ENCODE data around the gene SLC16A5. TPM values are rescaled to one million over a fixed set of nuclear protein-coding genes. Genes with fewer than 3 reads are reported as not detected.
A peak's percentile ranks its signal among the peaks of the same experiment; 100 is the strongest.

The SLC16A5 gene
- polyA plus RNA-seq, 1 donor from 2014 or later: not detected

GRCh38 chr17:75109407-75110233 is 21.9 kb downstream of the SLC16A5 start, which contains the start of gene ARMC7:
ARMC7 (plus strand) TSS chr17:75109969; CDS start chr17:75110289, 320 bp downstream.
- no peaks in the 10 kb centered on the region for H3K36me3 ChIP-seq (ENCODE audit: insufficient read depth, low read length)
- no peaks in the 10 kb centered on the region for H4K20me1 ChIP-seq (ENCODE audit: insufficient read depth)
- H3K9me3 ChIP-seq (ENCODE audit: low read length): no peaks in the 10 kb centered on the region
- H3K27me3 ChIP-seq (ENCODE audit: insufficient read depth, low read depth, low read length): no peaks in the 10 kb centered on the region
- peaks cover 9% of the 10 kb centered on the region for H3K79me2 ChIP-seq (replicated peaks; ENCODE audit: insufficient read depth, low read length)
- peak within 1 kb of the TSS; percentile 28 for H3K27ac ChIP-seq (ENCODE audit: low read length)
- H2AFZ ChIP-seq (ENCODE audit: low read depth, low read length): peak within 1 kb of the TSS; percentile 95
- peak within 1 kb of the TSS; percentile 64 for H3K9ac ChIP-seq (ENCODE audit: low read length)
- H3K9me2 ChIP-seq (ENCODE audit: insufficient read depth, low read length): no peaks in the 10 kb centered on the region
- peak within 1 kb of the TSS; percentile 80 for H3K4me3 ChIP-seq (ENCODE audit: low read length)
- peak within 1 kb of the TSS; percentile 40 for H3K4me2 ChIP-seq (ENCODE audit: low read length)
- TF ChIP-seq POLR2AphosphoS5 (IDR thresholded peaks at IDR 0.05) (peak; percentile 71), EZH2 (IDR thresholded peaks at IDR 0.05; ENCODE audit: borderline replicate concordance, insufficient read depth, low read length, poor library complexity, severe bottlenecking) (no peak), TAF1 (IDR thresholded peaks at IDR 0.05; ENCODE audit: low read depth) (peak; percentile 31), RAD21 (conservative IDR thresholded peaks at IDR 0.05) (peak; percentile 11), EP300 (conservative IDR thresholded peaks at IDR 0.05; ENCODE audit: poor library complexity, severe bottlenecking) (no peak), SMC3 (conservative IDR thresholded peaks at IDR 0.05; ENCODE audit: poor library complexity) (no peak), CTCF (IDR thresholded peaks at IDR 0.05; ENCODE audit: poor library complexity, severe bottlenecking) (no peak), MXI1 (conservative IDR thresholded peaks at IDR 0.05; ENCODE audit: poor library complexity, severe bottlenecking) (peak; percentile 57)
- TF ChIP-seq, protein P1, sequence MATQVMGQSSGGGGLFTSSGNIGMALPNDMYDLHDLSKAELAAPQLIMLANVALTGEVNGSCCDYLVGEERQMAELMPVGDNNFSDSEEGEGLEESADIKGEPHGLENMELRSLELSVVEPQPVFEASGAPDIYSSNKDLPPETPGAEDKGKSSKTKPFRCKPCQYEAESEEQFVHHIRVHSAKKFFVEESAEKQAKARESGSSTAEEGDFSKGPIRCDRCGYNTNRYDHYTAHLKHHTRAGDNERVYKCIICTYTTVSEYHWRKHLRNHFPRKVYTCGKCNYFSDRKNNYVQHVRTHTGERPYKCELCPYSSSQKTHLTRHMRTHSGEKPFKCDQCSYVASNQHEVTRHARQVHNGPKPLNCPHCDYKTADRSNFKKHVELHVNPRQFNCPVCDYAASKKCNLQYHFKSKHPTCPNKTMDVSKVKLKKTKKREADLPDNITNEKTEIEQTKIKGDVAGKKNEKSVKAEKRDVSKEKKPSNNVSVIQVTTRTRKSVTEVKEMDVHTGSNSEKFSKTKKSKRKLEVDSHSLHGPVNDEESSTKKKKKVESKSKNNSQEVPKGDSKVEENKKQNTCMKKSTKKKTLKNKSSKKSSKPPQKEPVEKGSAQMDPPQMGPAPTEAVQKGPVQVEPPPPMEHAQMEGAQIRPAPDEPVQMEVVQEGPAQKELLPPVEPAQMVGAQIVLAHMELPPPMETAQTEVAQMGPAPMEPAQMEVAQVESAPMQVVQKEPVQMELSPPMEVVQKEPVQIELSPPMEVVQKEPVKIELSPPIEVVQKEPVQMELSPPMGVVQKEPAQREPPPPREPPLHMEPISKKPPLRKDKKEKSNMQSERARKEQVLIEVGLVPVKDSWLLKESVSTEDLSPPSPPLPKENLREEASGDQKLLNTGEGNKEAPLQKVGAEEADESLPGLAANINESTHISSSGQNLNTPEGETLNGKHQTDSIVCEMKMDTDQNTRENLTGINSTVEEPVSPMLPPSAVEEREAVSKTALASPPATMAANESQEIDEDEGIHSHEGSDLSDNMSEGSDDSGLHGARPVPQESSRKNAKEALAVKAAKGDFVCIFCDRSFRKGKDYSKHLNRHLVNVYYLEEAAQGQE (IDR thresholded peaks at IDR 0.05; ENCODE audit: borderline replicate concordance): no peak
- no peaks in the 10 kb centered on the region for H3F3A ChIP-seq (ENCODE audit: insufficient read depth, low read length, poor library complexity, severe bottlenecking)

- H4K20me1 ChIP-seq (ENCODE audit: insufficient read depth): no peaks in the 10 kb centered on the region
- no peaks in the 10 kb centered on the region for H3K9me3 ChIP-seq (ENCODE audit: low read length)
- no peaks in the 10 kb centered on the region for H3F3A ChIP-seq (ENCODE audit: insufficient read depth, low read length, poor library complexity, severe bottlenecking)
- peak overlapping the region; percentile 64 for H3K9ac ChIP-seq (ENCODE audit: low read length)
- no peaks in the 10 kb centered on the region for H3K9me2 ChIP-seq (ENCODE audit: insufficient read depth, low read length)
- H3K4me3 ChIP-seq (ENCODE audit: low read length): peak overlapping the region; percentile 80
- H3K36me3 ChIP-seq (ENCODE audit: insufficient read depth, low read length): no peaks in the 10 kb centered on the region
- no peaks in the 10 kb centered on the region for H3K27me3 ChIP-seq (ENCODE audit: insufficient read depth, low read depth, low read length)
- TF ChIP-seq CTCF (IDR thresholded peaks at IDR 0.05; ENCODE audit: poor library complexity, severe bottlenecking) (no peak), POLR2AphosphoS5 (IDR thresholded peaks at IDR 0.05) (no peak)
- H3K27ac ChIP-seq (ENCODE audit: low read length): no peak overlapping the region
- H3K4me2 ChIP-seq (ENCODE audit: low read length): no peak overlapping the region
- H2AFZ ChIP-seq (ENCODE audit: low read depth, low read length): peak overlapping the region; percentile 95
- peaks cover 9% of the 10 kb centered on the region for H3K79me2 ChIP-seq (replicated peaks; ENCODE audit: insufficient read depth, low read length)
Observed at GRCh38 chr17:75110234-75110937, 22.6 kb downstream of the SLC16A5 start.
